ENCODE measurements around the gene ST13.
"Not testable (repeated sequence)": the region's sequence is repeated elsewhere in the genome, so short reads cannot be mapped to it uniquely, and the experiment has no call there.

The ST13 gene

DNA sequence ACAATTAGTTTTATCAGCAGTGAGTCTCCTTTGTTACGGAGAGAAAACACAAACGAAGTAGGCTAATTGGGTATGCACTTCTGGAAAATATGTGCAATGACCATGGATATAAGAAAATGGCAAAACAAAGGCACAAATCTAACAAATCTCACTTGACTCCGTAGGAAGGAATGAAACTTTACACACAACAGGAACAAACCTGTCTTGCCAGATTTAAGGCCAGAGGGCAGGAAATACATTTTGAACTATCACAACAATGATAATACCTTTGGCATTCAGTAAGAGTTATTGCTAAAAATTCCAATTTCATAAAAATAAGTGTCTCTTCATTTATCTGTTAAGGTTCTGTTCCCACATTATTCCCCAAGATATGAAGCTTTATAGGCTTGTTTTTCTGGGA is 73.9 kb downstream of the ST13 start:
- DNase-seq (ENCODE audit: low read depth) = no peak

DNA sequence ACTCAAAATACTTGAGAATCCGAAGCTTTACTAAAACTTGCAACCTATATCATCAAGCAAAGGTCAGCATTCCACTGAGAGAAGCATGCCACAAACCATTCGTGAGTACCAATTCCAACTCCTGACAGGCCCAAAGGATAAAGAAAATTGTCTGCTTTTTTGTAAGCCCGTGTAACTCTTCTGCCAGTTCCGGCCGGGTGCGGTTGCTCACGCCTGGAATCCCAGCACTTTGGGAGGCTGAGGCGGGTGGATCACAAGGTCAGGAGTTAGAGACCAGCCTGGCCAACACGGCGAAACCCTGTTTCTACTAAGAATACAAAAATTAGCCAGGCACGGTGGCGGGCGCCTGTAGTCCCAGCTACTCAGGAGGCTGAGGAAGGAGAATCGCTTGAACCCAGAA is 74.7 kb downstream of the ST13 start:
- not testable (repeated sequence) for DNase-seq (ENCODE audit: low read depth)

Measured in stimulated activated CD8-positive, alpha-beta memory T cell treated with anti-CD3 and anti-CD28 coated beads, Interleukin-4, amount 100 ng/mL, for 24 hours (primary cell).